B cell (primary cell): ENCODE measurements around the gene CAPN3. TPM values are rescaled to one million over a fixed set of nuclear protein-coding genes. Genes with fewer than 3 reads are reported as not detected.

Experiments used
- ATAC-seq: fragments of 200-7000 bp; cut with Tn5 transposase; one replicate; pipeline ENCODE4 v1.10.0; 2021; ENCODE audit warnings: low read depth, mild to moderate bottlenecking, moderate number of reproducible peaks, moderate library complexity
- CTCF ChIA-PET: fragments of 350-600 bp; sonication (Branson Sonifier 250); formaldehyde crosslinking; loops from one replicate; lab custom pipeline; 2021; ENCODE audit warnings: antibody characterized with exemption, inconsistent platforms; lab: Charles Lee
- POLR2A ChIA-PET: fragments of 350-600 bp; sonication (Branson Sonifier 250); formaldehyde crosslinking; loops from one replicate; lab custom pipeline; 2021; ENCODE audit warnings: antibody characterized with exemption; lab: Charles Lee
- DNase-seq: peaks from one replicate; pipeline ENCODE4 v3.0.0; 2013
- H2AFZ ChIP-seq: 2 replicates; pipeline ENCODE4 v1.6.1; 2012; ENCODE audit warnings: mild to moderate bottlenecking, low read depth, low read length; ENCODE audit not compliant: insufficient read depth, poor library complexity, severe bottlenecking
- H3K27ac ChIP-seq, 2 donors: 1 replicate in 1 of 2; 2 replicates in 1 of 2; pipeline ENCODE4 v1.5.1; 2012 to 2013; ENCODE audit warnings: low read length in 2 of 2, mild to moderate bottlenecking in 2 of 2, moderate library complexity in 1 of 2
- H3K27me3 ChIP-seq, 4 experiments: fragments of 200-600 bp in 1 of 4; sonication (generic) in 1 of 4; replicated peaks in 1 of 4; 1 replicate in 2 of 4; 2 replicates in 2 of 4; pipeline versions ENCODE4 v1.6.1 to v1.7.0; 2013 to 2016; ENCODE audit warnings: low read length in 3 of 4, mild to moderate bottlenecking in 2 of 4, mixed read lengths in 1 of 4, moderate library complexity in 1 of 4; ENCODE audit not compliant: insufficient read depth in 4 of 4, control insufficient read depth in 3 of 4; ENCODE audit errors: control extremely low read depth in 1 of 4
- H3K36me3 ChIP-seq, 2 experiments: replicated peaks in 1 of 2; 1 replicate in 1 of 2; 2 replicates in 1 of 2; pipeline versions ENCODE4 v1.6.1 to v1.7.1; 2013; ENCODE audit warnings: low read length in 1 of 2; ENCODE audit not compliant: insufficient read depth in 2 of 2, control insufficient read depth in 1 of 2; ENCODE audit errors: control extremely low read depth in 1 of 2, extremely low read depth in 1 of 2
- H3K4me1 ChIP-seq, 2 donors: fragments of 200-600 bp in 1 of 2; sonication (generic) in 1 of 2; 1 replicate in 1 of 2; 2 replicates in 1 of 2; pipeline versions ENCODE4 v1.5.1 to v1.6.1; 2013 to 2017; ENCODE audit warnings: low read length in 2 of 2; ENCODE audit not compliant: control insufficient read depth in 2 of 2, insufficient read depth in 2 of 2
- H3K4me2 ChIP-seq: replicated peaks from 2 replicates; pipeline ENCODE3; 2012; ENCODE audit warnings: mild to moderate bottlenecking, low read depth, low read length; ENCODE audit not compliant: poor library complexity, severe bottlenecking
- H3K4me3 ChIP-seq, 5 experiments: fragments of 200-600 bp in 1 of 5; sonication (generic) in 1 of 5; 1 replicate in 3 of 5; 2 replicates in 2 of 5; pipeline versions ENCODE4 v1.5.1 to v1.7.0; 2011 to 2016; ENCODE audit warnings: low read length in 4 of 5, mild to moderate bottlenecking in 4 of 5, low read depth in 2 of 5, control low read depth in 1 of 5, moderate library complexity in 1 of 5; ENCODE audit not compliant: insufficient read depth in 1 of 5; ENCODE audit errors: control extremely low read depth in 1 of 5, extremely low read depth in 1 of 5
- H3K79me2 ChIP-seq: fragments of 200-600 bp; sonication (generic); one replicate; pipeline ENCODE4 v1.6.0; 2016; ENCODE audit warnings: low read length; ENCODE audit not compliant: control insufficient read depth, insufficient read depth
- H3K9ac ChIP-seq: fragments of 200-600 bp; sonication (generic); 2 replicates; pipeline ENCODE4 v1.6.1; 2017; ENCODE audit warnings: mild to moderate bottlenecking, low read length, moderate library complexity
- H3K9me3 ChIP-seq, 3 donors: one replicate each; pipeline versions ENCODE4 v1.6.1 to v1.7.1; 2013; ENCODE audit warnings: low read length in 2 of 3; ENCODE audit not compliant: control insufficient read depth in 2 of 3, insufficient read depth in 1 of 3; ENCODE audit errors: control extremely low read depth in 1 of 3
- H4K20me1 ChIP-seq: 2 replicates; pipeline ENCODE4 v1.6.0; 2012; ENCODE audit warnings: mild to moderate bottlenecking, low read length; ENCODE audit not compliant: insufficient read depth, control insufficient read depth, poor library complexity, severe bottlenecking
- H3K27ac Mint-ChIP-seq: one replicate; pipeline ENCODE4 v1.8.0; 2021; ENCODE audit warnings: mixed read lengths
- H3K27me3 Mint-ChIP-seq: one replicate; pipeline ENCODE4 v1.8.0; 2021; ENCODE audit warnings: mixed read lengths
- H3K4me1 Mint-ChIP-seq: one replicate; pipeline ENCODE4 v1.8.0; 2021; ENCODE audit warnings: mixed read lengths
- H3K4me3 Mint-ChIP-seq: one replicate; pipeline ENCODE4 v1.8.0; 2021; ENCODE audit warnings: mixed read lengths
- H3K9me3 Mint-ChIP-seq: one replicate; pipeline ENCODE4 v1.8.0; 2022; ENCODE audit warnings: mixed read lengths; ENCODE audit not compliant: insufficient read depth
- CTCF ChIP-seq: fragments of 200-600 bp; IDR thresholded peaks from one replicate; pipeline ENCODE4 v1.8.0; 2022; ENCODE audit warnings: antibody characterized with exemption, mild to moderate bottlenecking
- EZH2 ChIP-seq: IDR thresholded peaks from 2 replicates; pipeline ENCODE4 v1.6.1; 2012; ENCODE audit warnings: borderline replicate concordance, low read depth, mild to moderate bottlenecking, moderate library complexity, low read length; ENCODE audit not compliant: insufficient read depth, poor library complexity, severe bottlenecking
- WGBS: methylation state at CpG from one replicate; pipeline ENCODE4 v1.1.5; 2013; ENCODE audit warnings: missing lambda C conversion rate; ENCODE audit not compliant: insufficient coverage; 5-methylcytosine and 5-hydroxymethylcytosine counted together
- intact Hi-C: fragments of 100-400 bp; cut with micrococcal nuclease; formaldehyde crosslinking; loops from one replicate; pipeline ENCODE4 v1.10.0; 2022
- polyA plus RNA-seq: library from polyadenylated mRNA; depleted of rRNA; stranded (reverse); fragments of >200 nt; gene quantifications from 2 replicates; pipeline ENCODE4 v1.2.3, GENCODE V29; 2012
- total RNA-seq, 2 donors: library from RNA; stranded (reverse); fragments of 120-200 nt in 1 of 2; gene quantifications; 1 replicate in 1 of 2; 2 replicates in 1 of 2; pipeline versions ENCODE4 v1.2.3 to v1.2.4, GENCODE V29; 2013 to 2022

CAPN3 gene
- total and polyA plus RNA-seq, 2 donors (not counting 1 experiment from before 2014, with no cell fraction given): 41.7 to 143 TPM

GRCh38 chr15:42356851-42357250 is 2.5 kb upstream of the CAPN3 start:
- Mint-ChIP-seq H3K9me3 (no peaks in the 10 kb centered on the region), H3K27ac (no peak overlapping the region), H3K27me3 (no peaks in the 10 kb centered on the region), H3K4me1 (no peaks in the 10 kb centered on the region), H3K4me3 (no peak overlapping the region)
- WGBS: 100% methylated on average over 2 of the region's 5 CpGs
- Histone ChIP-seq H3K36me3 (peaks cover 4 to 57% of the 10 kb centered on the region in 2 experiments), H3K9me3 (no peaks in the 10 kb centered on the region), H4K20me1 (no peaks in the 10 kb centered on the region), H3K27ac (no peak overlapping the region), H3K27me3 (no peaks in the 10 kb centered on the region), H3K4me2 (no peak overlapping the region), H3K4me1 (no peaks in the 10 kb centered on the region), H2AFZ (no peak overlapping the region), H3K79me2 (no peaks in the 10 kb centered on the region), H3K4me3 (no peak overlapping the region), H3K9ac (no peak overlapping the region)
- ChIA-PET POLR2A (no interaction called here), CTCF (no interaction called here)
- ATAC-seq (no peak), DNase-seq (no peak)
- intact Hi-C loops: no loop called here
- no peak for TF ChIP-seq CTCF
- TF ChIP-seq EZH2: no peak

GRCh38 chr15:42358141-42358540 is 1.2 kb upstream of the CAPN3 start:
- H3K9me3 Mint-ChIP-seq: no peaks in the 10 kb centered on the region
- no peaks in the 10 kb centered on the region for H3K27me3 Mint-ChIP-seq
- H3K4me1 Mint-ChIP-seq: no peaks in the 10 kb centered on the region
- Histone ChIP-seq H3K27ac (no peak overlapping the region), H3K27me3 (no peaks in the 10 kb centered on the region), H3K79me2 (no peaks in the 10 kb centered on the region), H3K4me2 (no peak overlapping the region), H4K20me1 (no peaks in the 10 kb centered on the region), H3K9ac (no peak overlapping the region), H2AFZ (no peak overlapping the region), H3K4me1 (no peaks in the 10 kb centered on the region), H3K9me3 (no peaks in the 10 kb centered on the region), H3K36me3 (peaks cover 1 to 51% of the 10 kb centered on the region in 2 experiments), H3K4me3 (no peak overlapping the region)
- TF ChIP-seq EZH2 (no peak), CTCF (no peak)
- CTCF ChIA-PET: no interaction called here
- WGBS: no CpG with 5 or more reads among the region's 2 CpGs
- H3K4me3 Mint-ChIP-seq: no peak overlapping the region
- intact Hi-C loops: no loop called here
- no peak for DNase-seq
- POLR2A ChIA-PET: no interaction called here
- no peak for ATAC-seq
- H3K27ac Mint-ChIP-seq: no peak overlapping the region
